Astrocyte of the cerebellum (primary cell): Measurements from ENCODE around the gene AGXT.

Source experiments
- DNase-seq: peaks from one replicate; pipeline ENCODE4 v3.0.0-alpha.2; 2011; ENCODE audit warnings: low read depth
- H3K4me3 ChIP-seq: 2 replicates; pipeline ENCODE4 v1.5.1; 2011; ENCODE audit warnings: mild to moderate bottlenecking, low read depth, low read length, moderate library complexity
- CTCF ChIP-seq: IDR thresholded peaks from 2 replicates; pipeline ENCODE4 v1.5.1; 2012; ENCODE audit warnings: low read length, low read depth, moderate library complexity, mild to moderate bottlenecking; ENCODE audit errors: missing control alignments
- in situ Hi-C: cut with HindIII; loops from 2 replicates; pipeline ENCODE4 v1.10.0; 2017; ENCODE audit warnings: low sequenced_read_pairs

AGXT gene

GRCh38 chr2:240868286-240869108 lies at the start of gene AGXT:
Gene AGXT (plus strand): TSS chr2:240868824. CDS start chr2:240868866, 42 bp downstream.
- in situ Hi-C loops = no loop called here
- TF ChIP-seq CTCF = no peak
- DNase-seq = no peak
- no peak within 1 kb of the TSS for H3K4me3 ChIP-seq

- in situ Hi-C loops = no loop called here
- no peak for TF ChIP-seq CTCF
- DNase-seq = no peak
- no peak overlapping the region for H3K4me3 ChIP-seq
Observed at GRCh38 chr2:240819126-240819857, 49.3 kb upstream of the AGXT start.

DNA sequence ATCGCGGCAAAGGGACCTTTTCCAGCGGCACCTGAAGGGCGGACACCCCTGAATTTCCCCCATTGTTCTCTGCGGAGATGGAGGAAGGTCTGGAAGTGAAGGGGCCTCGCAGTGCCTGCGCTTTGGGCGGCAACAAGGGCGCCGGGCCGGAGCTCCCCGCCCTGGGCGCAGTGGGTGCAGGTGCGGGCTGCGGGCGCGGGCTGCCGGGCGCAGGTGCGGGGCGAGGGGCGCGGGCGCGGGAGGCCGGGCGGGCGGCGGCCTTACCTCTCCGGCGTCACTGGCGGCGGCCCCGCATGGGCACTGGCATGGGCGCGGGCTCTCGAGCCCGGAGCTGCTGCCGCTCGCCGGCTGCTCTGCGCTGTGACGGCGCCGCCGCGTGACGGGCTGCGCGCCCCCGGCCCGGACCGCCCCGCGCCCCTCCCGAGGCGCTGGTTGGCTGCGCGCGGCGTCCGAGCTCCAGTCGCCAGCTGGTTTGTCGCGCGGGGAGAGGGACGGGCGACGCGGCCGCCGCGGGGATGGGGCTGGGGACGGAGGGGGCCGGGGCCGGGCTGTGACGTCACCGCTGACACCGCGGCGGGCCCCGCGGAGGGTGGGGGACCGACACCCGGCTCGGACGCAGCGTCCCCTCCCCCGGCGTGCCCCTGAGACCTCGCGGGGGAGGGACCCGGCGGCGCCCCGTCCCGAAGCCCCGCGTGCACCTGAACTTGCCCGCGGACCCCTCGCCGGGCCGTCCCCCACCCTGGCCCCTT lies 48.6 kb upstream of the AGXT start, which contains the start of gene KIF1A:
TSS of gene KIF1A (minus strand) at position 362 of the 749 bp plus-strand sequence. CDS start 22,467 bp downstream, outside the sequence.
- H3K4me3 ChIP-seq = no peak within 1 kb of the TSS

DNA sequence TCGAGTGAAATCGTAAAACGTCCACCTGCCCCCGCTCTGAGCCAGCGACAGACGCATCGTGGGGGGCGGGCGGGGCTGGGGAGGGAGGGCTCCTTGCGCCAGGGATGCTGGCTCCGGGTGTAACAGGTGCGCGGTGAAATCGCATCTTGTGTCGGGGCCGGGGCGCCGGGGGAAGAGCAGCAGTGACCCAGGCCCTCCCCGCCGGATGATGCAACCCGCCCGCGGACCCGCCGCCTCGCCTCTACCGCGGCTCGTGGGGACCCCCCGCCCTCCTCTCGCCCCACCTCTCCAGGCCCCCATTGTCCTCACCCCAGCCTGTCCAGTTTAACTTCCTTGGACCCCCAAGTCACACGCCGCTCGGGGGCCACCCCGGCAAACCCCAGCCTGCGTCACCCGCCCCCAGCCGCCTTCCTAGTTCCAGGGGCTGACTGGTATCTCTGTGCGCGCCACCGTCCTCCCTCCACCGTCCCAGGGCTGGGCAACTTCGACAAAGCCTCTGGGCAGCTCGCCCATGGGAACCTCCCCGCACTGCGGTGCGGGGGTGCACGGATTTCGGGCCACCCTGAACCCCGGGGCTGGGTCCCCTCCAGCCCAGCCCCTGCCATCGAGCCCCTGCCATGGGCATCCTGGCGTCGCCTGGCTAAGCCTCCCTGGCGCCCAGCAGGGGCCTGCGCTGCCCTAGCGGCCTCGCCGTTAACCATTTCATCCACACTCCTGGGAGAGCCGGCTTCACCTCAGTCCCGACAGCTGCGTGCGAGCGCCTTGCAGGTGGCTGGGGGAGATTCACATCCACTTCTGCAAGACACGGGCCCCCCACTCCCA lies 47.8 kb upstream of the AGXT start:
- in situ Hi-C loops = no loop called here
- no peak overlapping the region for H3K4me3 ChIP-seq
- DNase-seq = no peak
- TF ChIP-seq CTCF = no peak

More for the DNA sequence above, 48.6 kb upstream of the AGXT start, which contains the start of gene KIF1A:
- DNase-seq = no peak
- in situ Hi-C loops = no loop called here
- no peak for TF ChIP-seq CTCF

GRCh38 chr2:240821429-240821778 lies 47.2 kb upstream of the AGXT start:
- in situ Hi-C loops = no loop called here
- no peak for TF ChIP-seq CTCF
- DNase-seq = no peak
- no peak overlapping the region for H3K4me3 ChIP-seq
